HG02970 (cell line): Measurements from ENCODE around the gene PTBP2.
A peak's percentile ranks its signal among the peaks of the same experiment; 100 is the strongest.

Experiments
- ATAC-seq: cut with Tn5 transposase; IDR thresholded peaks from one replicate; pipeline ENCODE4 v1.9.1; 2021; ENCODE audit warnings: mild to moderate bottlenecking, moderate library complexity, moderate number of reproducible peaks; ENCODE audit not compliant: unreplicated experiment, low FRiP score

Gene PTBP2

GRCh38 chr1:96721416-96722160 lies at the start of gene PTBP2:
Gene PTBP2, plus strand, starts transcription at chr1:96721784. Its CDS starts 81 bp downstream, at chr1:96721865.
- ATAC-seq = peak; percentile 98

GRCh38 chr1:96674915-96675314 lies 46.7 kb upstream of the PTBP2 start:
- ATAC-seq = no peak

DNA sequence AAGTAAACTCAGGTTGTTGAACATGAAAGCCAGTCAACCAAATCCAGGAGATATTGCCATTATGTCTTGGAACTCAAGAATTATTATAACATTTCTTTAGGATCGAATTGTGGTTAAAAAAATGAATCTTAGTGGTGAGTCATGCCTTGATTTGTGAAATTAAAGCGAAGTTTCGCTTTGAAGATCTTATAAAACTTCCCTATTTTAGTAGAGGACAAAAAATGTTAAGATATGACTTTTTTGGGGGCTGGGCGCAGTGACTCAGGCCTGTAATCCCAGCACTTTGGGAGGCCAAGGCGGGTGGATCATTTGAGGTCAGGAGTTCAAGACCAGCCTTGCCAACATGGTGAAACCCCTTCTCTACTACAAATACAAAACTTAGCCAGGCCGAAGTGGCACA lies 39.5 kb upstream of the PTBP2 start:
- ATAC-seq = no peak

DNA sequence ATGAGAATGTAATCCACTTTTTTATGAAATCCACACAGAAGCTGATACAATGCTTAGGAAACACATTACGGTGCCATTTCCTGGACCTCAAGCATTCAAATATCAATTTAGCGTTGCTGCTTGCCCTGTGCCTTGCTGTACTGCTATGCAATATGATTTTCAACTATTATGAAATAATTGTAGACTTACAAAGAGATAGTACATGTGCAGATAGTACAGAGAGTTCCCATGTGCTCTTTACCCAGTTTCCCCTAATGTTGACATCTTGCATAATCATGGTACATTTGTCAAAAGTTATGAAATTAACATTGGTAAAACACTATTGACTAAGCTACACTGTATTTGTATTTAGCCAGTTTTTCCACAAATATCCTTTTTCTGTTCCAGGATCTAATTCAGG lies 37.7 kb upstream of the PTBP2 start:
- no peak for ATAC-seq

GRCh38 chr1:96684744-96685143 lies 36.8 kb upstream of the PTBP2 start:
- no peak for ATAC-seq

DNA sequence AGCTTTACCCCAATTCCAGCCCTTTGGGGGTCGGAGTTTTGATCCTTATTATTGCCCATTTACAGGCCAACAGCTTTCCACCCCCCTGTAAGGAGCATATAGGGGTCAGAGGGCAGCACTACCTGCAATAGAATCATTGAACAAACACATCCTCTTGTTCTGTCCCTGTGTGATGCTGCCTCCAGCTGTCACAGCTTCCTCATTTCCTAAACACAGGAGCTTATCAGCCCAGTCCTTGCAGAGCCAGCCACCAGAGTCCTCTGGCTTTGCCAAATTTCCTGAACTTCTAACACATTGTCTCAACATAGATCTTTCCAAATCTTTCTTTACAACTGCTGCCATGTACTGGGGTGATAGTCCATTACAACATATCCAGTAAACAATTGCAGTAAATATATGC lies 32.8 kb upstream of the PTBP2 start:
- no peak for ATAC-seq

GRCh38 chr1:96695954-96696353 lies 25.6 kb upstream of the PTBP2 start:
- no peak for ATAC-seq

GRCh38 chr1:96698342-96698983 lies 23.1 kb upstream of the PTBP2 start:
- no peak for ATAC-seq

GRCh38 chr1:96703186-96703585 lies 18.4 kb upstream of the PTBP2 start:
- no peak for ATAC-seq

GRCh38 chr1:96707023-96707422 lies 14.6 kb upstream of the PTBP2 start:
- no peak for ATAC-seq

DNA sequence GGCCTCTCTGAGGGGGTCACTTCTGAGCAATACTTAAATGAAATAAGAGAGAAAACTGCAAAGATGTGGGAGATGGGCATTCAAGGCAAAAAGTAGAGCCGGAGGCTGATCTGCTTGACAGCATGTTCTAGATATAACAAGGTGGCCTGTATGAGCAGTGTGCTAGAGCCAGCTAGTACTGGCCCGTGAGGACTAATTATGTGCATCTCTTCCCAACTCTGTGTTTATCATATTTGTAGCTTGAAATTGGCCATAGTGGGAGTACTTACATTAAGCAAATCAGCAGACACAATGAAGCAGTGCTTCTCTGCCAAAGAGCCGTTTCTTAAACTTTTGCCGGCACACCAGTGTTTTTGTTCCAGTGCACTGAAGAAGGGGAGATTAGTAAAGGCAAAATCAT lies 13.1 kb upstream of the PTBP2 start:
- no peak for ATAC-seq

GRCh38 chr1:96710708-96711477 lies 10.7 kb upstream of the PTBP2 start:
- no peak for ATAC-seq

DNA sequence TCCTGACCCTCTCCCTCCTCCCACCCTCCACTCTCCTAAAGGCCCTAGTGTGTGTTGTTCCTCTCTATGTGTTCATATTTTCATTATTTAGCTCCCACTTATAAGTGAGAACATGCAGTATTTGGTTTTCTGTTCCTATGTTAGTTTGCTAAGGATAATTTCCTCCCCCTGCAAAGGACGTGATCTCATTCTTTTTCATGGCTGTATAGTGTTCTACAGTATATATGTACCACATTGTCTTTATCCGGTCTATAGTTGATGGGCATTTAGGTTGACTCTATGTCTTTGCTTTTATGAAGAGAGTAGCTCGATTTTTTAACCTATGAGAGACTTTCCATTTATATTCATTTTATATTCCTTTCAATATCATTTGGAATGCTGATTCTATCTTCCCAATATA lies 7.9 kb upstream of the PTBP2 start:
- ATAC-seq = no peak

DNA sequence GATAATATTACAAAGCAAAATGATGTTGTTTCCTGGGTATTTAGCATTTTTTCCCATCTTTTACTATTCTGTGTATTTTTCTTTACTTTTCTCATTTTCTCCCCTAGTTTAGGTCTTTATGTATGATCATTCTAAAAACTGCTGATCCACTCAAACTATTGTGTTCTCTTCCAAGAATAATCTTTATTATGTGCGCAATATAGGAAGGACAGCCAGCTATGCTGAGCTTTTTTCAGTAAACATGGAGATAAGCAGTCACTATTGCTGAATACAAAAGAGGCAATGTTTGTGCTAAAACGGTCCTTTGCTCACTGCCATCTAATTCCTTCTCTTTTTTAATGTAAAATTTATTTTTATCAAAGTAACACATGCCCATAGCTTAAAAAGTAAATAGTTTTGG lies 6.7 kb upstream of the PTBP2 start:
- no peak for ATAC-seq

- no peak for ATAC-seq
Observed at GRCh38 chr1:96715482-96715881, 6.1 kb upstream of the PTBP2 start.

GRCh38 chr1:96721053-96721415 lies 550 bp upstream of the PTBP2 start:
- ATAC-seq = peak; percentile 2

GRCh38 chr1:96722161-96722922 lies 758 bp downstream of the PTBP2 start:
- ATAC-seq = peak; percentile 45

- no peak for ATAC-seq
Observed at GRCh38 chr1:96722958-96723357, 1.4 kb downstream of the PTBP2 start.

DNA sequence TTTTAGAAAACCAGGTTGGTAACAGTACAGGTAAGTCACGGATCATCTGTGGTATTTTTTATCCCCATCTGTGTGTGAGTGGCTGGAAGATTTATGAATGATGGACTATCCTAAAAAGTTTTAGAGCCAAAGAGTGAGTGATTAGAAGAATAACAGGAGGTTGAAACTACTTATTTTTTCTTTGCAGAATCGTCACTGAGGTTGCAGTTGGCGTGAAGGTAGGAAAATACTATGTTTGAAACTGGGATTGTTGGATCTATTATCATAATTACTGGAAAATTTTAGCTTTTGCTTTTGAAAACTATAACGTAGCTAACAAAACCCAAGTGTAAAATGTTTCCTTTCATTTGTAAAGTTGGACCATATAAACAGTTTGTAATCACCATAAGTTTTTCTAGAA lies 1.8 kb downstream of the PTBP2 start:
- ATAC-seq = no peak

DNA sequence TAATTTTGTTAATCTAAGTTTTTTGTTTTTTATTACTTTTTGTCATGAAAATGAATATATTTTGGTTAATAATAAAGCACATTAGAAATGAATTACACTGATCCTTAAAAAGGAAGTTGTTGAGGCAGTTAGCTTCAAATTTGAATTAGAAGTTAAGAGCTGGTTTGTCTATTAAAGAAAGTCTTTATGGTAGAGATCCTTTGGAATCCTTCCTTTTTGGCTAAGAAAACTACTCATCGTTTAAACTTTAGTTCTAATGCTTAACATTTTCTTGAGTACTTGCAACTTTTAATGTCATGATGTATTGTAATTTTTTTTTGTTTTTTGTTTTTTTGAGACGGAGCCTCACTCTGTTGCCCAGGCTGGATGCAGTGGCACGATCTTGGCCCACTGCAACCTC lies 2.4 kb downstream of the PTBP2 start:
- no peak for ATAC-seq

DNA sequence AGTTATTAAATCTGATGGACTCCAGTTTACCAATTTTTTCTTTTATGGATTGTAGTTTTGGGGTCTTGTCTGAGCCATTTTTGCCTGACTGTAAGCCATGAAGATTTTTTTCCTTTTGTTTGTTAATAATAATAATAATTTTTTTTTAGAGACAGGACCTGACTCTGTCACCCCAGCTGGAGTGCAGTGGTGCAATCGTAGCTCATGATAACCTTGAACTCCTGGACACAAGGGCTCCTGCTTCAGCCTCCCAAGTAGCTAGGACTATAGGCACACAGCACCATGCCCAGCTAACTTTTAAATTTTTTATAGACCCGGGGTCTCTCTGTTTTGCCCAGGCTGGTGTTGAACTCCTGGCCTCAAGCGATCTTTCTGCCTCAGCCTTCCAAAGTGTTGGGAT lies 6.3 kb downstream of the PTBP2 start:
- ATAC-seq = no peak
